NCI-H2107 treated with DMSO at 0.1 percent for 48 hours (cell line): ENCODE data around the gene SHLD1.
A peak's percentile ranks its signal among the peaks of the same experiment; 100 is the strongest.
"Not testable (repeated sequence)": the region's sequence is repeated elsewhere in the genome, so short reads cannot be mapped to it uniquely, and the experiment has no call there.

Experiments used
- DNase-seq: peaks from one replicate; lab custom pipeline; 2025; ENCODE audit not compliant: unreplicated experiment; lab: John Stamatoyannopoulos, UW

Gene SHLD1

DNA sequence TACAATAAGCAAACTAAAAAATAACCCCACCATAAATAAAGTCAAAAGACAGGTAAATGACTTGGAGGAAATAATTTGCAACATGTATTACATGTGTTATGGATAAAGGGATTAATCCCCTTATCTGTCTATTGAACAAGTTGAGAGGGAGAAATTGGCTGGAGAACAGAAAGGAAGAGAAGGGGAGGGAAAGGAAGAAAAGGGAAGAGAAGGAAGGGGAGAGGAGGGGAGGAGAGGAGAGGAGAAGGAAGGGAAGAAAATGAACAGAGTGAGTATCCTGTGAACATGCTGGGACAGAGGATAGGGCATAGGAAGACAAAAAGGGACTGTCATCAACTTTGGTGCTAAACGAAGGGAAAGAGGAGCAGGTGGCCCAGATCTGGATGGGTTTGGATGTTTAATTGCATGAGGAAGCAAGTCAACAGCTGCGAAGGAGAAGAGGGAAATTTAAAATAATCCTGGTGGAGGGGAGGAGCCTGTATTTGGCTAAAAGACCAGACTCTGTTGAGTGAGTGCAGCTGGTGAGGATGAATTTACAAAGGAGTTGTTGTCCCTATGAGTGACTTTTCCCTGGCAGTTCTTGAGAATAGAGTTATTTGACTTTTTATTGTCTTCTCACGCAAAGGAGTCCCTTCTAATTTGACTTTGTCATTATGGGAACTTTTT, 14.2 kb upstream of the SHLD1 start:
- DNase-seq: peak; percentile 6

DNA sequence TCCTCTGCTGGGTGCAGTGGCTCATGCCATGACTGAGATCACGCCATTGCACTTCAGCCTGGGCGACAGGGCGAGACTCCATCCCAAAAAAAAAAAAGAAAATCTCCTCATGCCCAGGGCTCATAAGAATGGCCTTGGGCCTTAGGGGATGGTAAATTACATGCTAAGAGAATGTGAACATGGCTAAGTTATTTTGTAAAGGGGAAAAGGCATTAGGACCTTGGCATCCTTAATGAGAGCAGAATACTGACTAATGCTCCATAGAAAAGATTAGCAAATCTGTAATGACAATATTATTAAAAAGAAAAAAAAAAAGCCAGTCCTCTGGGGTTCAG, 12.6 kb upstream of the SHLD1 start:
- DNase-seq: no peak

DNA sequence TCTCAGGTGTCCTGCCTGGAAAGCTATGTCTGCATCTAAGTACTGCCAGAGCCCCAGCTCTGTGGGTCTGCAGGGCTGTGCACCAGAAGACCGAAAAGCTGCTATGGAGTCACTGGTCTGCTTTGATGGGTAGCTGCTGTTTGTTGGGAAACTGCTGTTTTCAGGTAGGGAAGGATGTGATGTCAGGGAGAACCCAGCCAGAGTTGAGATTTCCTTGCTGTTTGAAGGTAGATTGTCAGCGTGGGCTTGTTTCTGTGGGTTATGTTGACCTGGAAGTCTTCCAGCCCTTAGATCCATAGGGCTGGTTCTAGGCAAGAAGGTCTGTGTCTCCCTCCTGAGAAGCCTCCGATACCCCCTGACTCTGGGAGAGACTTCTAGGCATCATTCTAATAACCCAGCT, 12.2 kb upstream of the SHLD1 start:
- DNase-seq: no peak

DNA sequence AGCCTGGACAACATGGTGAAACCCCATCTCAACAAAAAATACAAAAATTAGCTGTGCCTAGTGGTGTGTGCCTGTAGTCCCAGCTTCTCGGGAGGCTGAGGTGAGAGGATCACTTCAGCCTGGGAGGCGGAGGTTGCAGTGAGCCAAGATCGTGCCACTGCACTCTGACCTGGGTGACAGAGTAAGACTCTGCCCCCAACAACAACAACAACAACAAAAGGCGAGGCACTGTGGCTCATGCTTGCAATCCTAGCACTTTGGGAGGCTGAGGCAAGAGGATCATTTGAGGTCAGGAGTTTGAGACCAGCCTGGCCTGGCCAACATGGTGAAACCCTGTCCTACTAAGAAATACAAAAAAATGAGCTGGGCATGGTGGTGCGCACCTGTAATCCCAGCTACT, 9.6 kb upstream of the SHLD1 start:
- DNase-seq: not testable (repeated sequence)

DNA sequence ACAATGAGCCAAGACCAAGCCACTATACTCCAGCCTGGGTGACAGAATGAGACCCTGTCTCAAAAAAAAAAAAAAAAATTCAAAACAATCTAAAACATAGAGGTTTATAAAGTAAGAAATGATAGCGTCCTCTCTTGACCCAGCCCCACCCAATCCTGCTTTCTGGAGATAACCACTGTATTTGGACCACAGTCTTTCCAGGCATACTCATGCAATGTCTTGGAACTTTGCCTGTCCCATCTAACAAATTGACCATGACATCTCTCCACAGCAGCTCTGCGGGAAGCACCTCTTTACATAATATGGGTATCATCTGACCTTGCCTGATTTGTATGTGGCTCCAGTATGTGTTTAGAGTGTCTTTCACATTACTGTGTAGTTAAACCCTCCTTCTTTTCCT, 9.1 kb upstream of the SHLD1 start:
- no peak for DNase-seq

DNA sequence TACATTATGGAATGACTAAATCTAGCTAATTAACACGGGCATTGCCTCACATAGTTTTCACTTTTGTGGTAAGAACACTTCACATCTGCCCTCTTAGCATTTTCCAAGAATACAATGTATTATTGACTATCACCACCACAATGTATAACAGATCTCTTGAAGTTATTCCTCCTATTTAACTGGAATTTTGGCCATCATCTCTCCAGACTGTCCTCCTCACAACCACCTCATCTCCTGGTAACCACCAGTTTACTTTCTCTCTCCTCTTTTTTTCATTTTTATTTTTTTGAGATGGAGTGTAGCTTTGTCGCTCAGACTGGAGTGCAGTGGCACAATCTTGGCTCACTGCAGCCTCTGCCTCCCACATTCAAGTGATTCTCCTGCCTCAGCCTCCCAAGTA, 8.2 kb upstream of the SHLD1 start:
- DNase-seq: no peak

DNA sequence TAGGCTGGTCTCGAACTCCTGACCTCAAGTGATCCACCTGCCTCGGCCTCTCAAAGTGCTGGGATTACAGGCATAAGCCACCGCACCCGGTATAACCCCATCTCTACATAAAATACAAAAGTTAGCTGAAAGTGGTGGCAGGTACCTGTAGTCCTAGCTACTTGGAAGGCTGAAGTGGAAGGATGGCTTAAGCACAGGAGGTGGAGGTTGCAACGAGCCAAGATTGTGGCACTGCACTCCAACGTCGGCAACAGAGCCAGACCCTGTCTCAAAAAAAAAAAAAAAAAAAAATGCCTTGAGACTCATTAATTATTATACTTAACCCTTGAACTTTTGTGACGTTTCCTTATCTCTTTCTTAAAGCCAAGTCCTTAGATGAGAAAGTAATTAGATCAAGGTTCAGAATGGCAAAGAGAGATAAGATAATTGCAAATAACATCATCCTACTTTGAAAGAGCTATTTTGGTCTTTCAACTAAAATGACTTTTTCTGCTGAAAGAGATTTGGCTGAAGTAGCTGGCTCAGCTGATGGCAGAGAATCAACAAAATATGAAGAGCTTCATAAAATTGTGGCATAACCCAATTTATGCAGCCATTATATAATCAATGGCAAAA, 4.7 kb upstream of the SHLD1 start:
- no peak for DNase-seq

DNA sequence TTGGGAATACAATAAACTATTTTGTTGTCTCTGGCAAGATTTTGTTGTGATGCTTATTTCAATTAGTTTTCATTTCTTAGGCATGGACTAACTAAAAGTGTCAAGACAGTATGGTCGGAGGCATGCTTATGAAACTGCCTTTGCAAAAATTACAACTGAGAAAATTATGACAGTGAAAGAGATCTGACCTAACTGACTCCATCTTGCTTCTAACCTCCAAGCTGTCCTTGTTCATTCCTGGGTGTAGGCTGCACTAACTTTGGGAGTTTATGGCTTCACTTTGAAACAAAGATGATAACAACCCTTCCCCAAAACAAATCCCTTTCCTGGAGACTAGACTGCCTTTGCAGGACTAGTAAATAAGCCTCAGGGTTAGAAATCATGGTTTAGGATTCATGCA, 4.1 kb upstream of the SHLD1 start:
- DNase-seq: no peak

DNA sequence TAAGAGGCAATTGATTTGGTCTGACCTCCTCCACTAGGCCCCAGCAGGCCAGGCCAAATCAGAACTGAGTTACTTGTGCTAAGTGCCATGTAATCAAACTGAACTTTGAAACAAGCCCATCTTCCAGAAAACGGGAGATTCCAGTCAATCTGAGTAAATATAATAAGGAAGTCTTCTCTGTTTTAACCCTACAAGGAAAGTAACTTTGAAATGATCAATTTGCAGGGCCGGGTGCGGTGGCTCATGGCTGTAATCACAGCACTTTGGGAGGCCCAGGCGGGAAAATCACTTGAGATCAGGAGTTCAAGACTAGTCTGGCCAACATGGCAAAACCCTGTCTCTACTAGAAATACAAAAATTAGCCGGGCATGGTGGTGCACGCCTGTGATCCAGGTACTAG, 2.0 kb upstream of the SHLD1 start:
- DNase-seq: no peak

DNA sequence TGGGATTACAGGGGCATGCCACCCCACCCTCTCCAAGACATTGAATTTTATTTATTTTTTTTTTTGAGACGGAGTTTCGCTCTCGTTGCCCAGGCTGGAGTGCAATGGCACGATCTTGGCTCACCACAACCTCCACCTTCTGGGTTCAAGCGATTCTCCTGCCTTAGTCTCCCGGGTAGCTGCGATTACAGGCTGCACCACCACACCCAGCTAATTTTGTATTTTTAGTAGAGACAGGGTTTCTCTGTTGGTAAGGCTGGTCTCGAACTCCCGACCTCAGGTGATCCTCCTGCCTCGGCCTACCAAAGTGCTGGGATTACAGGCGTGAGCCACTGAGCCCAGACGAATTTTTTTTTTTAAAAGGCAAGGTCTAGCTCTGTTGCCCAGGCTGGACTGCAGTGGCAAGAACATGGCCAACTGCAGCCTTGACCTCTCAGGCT, 669 bp upstream of the SHLD1 start:
- not testable (repeated sequence) for DNase-seq

DNA sequence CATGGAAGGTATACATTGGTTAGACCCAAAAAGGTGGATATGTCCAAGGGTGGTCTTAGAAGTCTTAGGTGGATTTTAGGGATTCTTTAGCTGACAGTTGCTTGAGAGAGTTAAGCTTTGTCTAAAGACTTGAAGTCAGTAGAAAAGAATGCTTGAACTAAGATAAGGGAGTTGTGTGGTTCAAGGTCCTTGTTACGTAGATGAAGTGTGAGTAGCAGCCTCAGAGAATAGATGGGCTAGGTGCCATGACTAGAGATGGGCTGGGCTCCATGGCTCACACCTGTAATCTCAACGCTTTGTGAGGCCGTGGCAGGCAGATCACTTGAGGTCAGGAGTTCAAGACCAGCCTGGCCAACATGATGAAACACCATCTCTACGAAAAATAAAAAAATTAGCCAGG, 1.7 kb downstream of the SHLD1 start:
- DNase-seq: no peak

DNA sequence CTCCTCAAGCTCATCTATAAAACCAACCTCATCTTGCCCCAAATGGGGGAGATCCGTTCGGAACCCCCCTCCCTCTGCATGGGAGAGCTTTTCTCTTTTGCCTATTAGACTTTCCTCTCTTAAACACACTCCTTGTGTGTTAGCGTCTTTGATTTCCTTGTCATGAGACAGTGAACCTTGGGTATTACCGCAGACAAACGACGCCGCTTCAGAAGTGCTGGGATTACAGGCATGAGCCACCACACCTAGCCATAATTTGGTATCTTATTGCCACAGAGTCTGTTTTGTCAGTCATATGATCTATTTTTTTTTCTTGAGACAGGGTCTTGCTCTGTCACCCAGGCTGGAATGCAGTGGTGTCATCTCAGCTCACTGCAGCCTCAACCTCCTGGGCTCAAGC, 3.6 kb downstream of the SHLD1 start:
- DNase-seq: no peak

DNA sequence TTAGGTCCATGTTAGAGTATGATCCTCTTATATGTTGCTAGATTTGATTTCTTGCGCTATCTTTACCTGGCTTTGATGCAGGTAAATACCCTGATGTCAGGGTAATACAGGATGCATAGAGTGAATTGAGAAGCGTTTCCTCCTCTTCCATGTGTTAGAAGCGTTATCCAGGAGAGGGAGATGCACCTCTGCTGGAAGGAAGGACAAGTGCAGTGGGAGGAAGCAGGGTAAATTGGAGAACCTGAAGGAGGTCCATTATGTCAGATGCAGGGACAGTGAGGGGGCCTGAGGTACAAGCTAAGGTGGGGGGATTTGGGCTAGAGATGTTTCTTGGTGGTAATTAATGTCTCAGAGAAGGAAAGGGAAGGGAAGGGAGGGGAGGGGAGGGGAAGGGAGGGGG, 7.7 kb downstream of the SHLD1 start:
- no peak for DNase-seq

DNA sequence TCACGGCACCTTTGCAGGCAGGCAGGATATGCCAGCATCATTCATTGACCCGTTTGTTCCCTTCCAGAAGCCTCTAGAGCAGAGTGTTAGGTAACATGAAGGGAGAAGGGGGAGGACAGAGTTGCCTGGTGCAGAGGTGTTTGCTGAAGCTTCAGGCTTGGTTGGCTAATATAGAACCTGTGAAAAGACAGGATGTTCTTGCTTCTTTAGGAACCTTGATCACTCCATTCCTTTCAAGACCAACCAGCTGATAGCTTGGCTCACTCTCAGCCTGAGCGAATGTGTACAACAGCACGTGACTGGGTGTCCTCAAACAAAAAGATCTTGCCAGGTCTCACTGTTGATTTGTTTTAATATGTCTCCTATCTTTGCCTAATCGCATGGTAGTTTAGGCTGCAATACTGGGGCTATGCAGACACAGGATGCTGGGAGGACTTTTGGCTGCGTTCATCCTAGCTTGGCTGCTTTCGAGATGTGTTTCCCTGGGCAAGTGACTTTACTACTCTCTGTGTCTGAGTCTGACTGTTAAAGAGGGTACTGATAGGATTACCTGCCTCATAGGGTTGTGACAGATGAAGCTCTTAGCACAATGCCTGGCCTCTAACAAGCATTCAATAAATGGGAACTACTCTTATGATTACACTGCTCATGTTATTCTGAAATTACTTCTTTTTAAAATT, 16.0 kb downstream of the SHLD1 start:
- DNase-seq: no peak

DNA sequence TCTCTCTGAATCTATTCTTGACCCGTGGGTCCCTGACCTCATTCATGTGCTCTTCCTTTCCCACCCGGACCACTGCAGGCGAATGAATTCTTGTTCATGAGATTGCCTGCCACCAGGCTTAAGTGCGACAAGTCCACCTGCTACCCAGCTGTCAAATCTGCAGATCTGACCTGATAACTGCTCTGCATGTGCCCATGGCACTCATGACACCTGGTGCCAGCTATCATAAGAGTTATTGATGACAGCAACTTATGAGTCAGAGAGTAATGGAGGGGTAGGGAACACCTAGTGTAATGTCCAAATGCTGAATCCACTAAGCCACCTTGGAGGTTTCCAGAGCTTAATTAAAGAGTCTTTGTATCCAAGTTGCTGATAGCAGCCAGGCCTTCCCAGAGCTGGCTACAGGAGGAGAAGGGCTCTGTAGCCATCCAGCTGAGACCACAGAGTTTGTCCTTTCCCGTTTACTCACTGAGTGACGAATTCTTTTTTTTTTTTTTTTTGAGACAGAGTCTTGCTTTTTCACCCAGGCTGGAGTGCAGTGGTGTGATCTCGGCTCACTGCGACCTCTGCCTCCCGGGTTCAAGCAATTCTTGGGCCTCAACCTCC, 17.4 kb downstream of the SHLD1 start:
- no peak for DNase-seq

DNA sequence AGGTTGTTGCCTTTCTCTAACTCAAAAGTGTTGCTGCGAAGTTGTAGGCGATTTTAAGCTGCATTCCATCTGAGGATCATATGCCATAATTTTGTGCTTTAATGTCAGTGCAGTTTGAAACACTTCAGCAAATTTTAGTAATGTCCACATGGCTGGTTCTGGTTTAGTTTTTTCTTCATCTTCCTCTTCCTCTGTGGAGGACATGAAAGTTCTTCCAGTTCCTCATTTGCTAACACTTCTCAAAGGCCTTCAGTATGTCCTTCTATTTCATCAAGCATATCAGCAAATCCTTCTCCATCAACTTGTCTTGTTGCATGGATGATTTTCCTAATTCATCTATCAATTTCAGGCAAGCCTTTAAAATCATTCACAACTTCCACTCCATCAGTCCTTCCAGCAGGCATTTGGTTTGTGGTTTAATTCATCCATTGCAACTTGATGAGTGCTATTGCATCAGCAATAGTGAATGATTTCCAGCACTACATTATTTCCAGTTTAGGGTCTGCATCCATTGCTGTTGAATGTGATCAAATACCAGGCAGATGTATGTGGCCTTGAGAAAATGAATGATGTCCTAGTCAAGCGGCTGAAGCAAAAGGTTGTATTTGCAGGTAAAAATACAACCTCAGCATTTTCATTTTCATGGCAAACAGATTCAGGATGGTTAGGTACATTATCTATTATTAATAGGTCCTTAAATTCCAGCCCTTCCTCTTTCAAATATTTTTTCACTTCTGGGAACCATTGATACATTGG, 20.2 kb downstream of the SHLD1 start:
- DNase-seq: no peak

DNA sequence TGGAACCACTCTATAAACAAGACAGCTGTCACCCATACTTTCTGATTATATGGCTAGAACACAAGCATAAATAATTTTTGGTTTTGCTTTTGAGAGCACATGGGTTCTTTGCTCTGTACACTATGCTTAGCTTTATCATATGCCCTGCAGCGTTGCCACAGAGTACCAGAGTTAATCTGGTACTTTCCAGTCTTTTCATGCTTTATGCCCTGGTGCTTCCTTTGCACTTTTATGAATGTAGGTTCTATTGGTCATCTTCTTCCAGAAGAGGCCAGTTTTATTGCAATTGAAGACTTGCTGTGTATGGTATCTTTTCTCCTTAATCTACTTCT, 20.8 kb downstream of the SHLD1 start:
- no peak for DNase-seq

DNA sequence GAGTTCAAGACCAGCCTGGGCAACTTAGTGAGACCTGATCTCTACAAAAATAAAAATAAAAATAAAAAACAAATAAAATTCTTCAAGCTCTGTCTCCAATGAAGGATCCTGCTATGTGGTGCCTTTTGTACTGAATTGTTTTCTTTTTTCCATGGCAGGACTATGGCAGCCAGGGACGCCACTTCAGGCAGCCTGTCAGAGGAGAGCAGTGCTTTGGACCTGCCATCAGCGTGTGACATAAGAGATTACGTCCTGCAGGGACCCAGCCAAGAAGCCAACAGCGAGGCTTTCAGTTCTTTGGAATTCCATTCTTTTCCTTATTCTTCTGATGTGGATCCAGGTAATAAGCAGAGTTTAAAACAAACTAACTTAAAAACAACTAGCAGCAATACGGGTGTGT, 22.5 kb downstream of the SHLD1 start:
- DNase-seq: no peak

DNA sequence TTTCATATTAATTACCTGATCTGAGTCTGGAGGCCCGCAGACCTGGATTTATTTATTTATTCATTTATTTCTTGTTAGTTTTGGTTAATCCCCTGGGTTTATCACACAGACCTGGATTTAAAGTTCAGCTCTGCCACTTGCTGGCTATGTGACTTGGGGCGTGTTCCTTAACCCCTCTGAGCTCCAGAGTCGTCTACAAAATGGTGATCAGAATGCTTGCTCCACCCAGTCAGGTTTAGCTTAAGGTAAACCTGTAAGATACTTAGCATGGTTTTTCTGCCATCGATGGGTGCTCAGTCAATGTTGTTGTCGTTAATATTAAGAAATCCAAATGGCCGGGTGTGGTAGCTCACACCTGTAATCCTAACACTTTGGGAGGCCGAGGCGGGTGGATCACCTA, 23.4 kb downstream of the SHLD1 start:
- DNase-seq: no peak

DNA sequence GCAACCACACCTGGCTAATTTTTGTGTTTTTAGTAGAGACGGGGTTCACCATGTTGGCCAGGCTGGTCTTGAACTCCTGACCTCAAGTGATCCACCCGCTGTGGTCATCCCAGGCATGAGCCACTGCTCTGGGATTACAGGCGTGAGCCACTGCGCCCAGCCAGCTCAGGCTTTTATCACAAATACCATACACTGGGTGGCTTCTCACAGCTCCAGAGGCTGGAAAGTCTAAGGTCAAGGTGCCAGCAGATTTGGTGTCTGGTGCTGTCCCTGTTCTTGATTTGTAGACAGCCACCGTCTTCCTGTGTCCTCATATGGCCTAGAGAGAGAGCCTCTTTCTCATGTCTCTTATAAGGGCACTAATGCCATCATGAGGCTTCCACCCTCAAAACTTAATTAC, 25.9 kb downstream of the SHLD1 start:
- no peak for DNase-seq

DNA sequence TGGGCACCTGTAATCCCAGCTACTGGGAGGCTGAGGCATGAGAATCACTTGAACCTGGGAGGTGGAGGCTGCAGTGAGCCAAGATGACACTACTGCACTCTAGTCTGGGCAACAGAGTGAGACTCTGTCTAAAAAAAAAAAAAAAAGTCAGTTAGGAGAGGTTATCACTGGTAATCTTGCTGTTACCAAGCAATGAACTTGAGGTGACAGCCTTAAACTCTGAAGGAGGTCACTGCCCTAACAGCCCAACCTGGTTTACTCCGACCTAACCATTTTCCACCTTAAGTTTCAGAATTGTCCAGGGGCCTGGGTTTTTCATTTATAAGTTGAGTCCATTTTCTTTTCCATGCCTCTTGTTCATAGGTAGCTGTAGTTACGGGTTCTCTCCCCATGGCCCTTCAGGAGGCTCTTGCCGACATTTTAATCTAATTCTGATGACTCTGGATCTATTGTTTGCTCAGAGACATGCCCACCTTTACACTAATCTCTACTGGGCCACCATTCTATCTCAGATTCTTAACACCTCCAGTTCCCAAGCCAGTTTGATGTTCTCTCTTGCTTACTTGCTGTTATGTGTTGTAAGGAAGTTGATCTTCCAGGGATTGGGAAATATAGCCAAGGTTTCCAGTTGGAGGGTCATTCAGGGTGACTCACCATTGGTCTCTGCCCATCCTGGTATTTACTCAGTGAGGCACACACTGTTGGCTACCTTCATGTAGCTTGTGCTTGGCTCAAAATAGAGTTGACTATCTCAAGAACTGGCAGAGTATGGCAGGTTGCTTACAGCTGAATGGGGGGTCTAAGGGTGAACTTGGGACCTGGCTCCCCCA, 29.1 kb downstream of the SHLD1 start:
- DNase-seq: no peak
